ENCODE results near the gene GSTM5. TPM values are rescaled to one million over a fixed set of nuclear protein-coding genes. Genes with fewer than 3 reads are reported as not detected.
"Not testable (repeated sequence)": the region's sequence is repeated elsewhere in the genome, so short reads cannot be mapped to it uniquely, and the experiment has no call there.

The GSTM5 gene
- total RNA-seq, 2 donors from 2014 or later: 4.2 to 12.3 TPM

GRCh38 chr1:109685890-109686289 is 26.2 kb upstream of the GSTM5 start:
- H3K27ac ChIP-seq; H3K36me3 ChIP-seq; intact Hi-C loops (cut with DNase I); H3K27me3 ChIP-seq (replicated peaks; ENCODE audit: insufficient read depth); H3K9me3 ChIP-seq; H3K4me1 ChIP-seq (replicated peaks); H3K4me3 ChIP-seq; DNase-seq (ENCODE audit: low spot score): not testable (repeated sequence)
- no CpG with 5 or more reads among the region's 4 CpGs for whole genome bisulfite sequencing

GRCh38 chr1:109687109-109687508 is 24.9 kb upstream of the GSTM5 start:
- H3K9me3 ChIP-seq; H3K4me1 ChIP-seq (replicated peaks); H3K27ac ChIP-seq; intact Hi-C loops (cut with DNase I); H3K27me3 ChIP-seq (replicated peaks; ENCODE audit: insufficient read depth); H3K4me3 ChIP-seq; DNase-seq (ENCODE audit: low spot score); H3K36me3 ChIP-seq: not testable (repeated sequence)
- no CpG with 5 or more reads among the region's 11 CpGs for WGBS

DNA sequence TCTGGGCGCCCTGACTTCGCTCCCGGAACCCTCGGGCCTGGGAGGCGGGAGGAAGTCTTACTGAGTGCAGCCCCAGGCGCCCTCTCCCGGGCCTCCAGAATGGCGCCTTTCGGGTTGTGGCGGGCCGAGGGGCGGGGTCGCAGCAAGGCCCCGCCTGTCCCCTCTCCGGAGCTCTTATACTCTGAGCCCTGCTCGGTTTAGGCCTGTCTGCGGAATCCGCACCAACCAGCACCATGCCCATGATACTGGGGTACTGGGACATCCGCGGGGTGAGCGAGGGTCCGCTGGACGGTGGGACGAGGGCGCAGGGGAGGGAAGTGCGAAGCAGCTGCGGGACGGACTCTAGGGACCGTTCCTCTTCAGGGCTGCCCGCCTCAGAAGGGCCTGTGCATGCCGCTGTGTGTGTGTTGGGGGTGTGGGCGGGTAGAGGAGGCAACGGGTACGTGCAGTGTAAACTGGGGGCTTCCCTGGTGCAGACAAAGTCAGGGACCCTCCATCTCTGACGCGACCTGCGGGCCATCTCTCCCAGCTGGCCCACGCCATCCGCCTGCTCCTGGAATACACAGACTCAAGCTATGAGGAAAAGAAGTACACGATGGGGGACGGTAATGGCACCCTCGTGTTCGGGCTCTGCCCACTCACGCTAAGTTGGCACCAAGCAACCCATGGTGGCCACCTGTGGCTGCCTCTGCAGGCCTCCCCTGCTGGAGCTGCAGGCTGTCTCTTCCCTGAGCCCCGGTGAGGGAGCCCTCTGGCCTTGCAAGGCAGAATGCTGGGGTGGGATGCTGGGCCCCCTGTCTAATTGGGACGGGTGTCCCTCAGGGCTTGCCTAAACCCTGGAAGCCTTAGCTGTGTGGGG is 24.2 kb upstream of the GSTM5 start, which contains the start of gene GSTM1:
TSS of gene GSTM1 (plus strand) at position 177 of the 859 bp plus-strand sequence. CDS start at position 234, 57 bp downstream.
- intact Hi-C loops (cut with DNase I): no loop called here
- TF ChIP-seq POLR2AphosphoS5 (IDR thresholded peaks at IDR 0.05): no peak
- TF ChIP-seq, protein P1, sequence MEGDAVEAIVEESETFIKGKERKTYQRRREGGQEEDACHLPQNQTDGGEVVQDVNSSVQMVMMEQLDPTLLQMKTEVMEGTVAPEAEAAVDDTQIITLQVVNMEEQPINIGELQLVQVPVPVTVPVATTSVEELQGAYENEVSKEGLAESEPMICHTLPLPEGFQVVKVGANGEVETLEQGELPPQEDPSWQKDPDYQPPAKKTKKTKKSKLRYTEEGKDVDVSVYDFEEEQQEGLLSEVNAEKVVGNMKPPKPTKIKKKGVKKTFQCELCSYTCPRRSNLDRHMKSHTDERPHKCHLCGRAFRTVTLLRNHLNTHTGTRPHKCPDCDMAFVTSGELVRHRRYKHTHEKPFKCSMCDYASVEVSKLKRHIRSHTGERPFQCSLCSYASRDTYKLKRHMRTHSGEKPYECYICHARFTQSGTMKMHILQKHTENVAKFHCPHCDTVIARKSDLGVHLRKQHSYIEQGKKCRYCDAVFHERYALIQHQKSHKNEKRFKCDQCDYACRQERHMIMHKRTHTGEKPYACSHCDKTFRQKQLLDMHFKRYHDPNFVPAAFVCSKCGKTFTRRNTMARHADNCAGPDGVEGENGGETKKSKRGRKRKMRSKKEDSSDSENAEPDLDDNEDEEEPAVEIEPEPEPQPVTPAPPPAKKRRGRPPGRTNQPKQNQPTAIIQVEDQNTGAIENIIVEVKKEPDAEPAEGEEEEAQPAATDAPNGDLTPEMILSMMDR (IDR thresholded peaks at IDR 0.05): no peak
- no peak for TF ChIP-seq POLR2A (IDR thresholded peaks at IDR 0.05)
- Histone ChIP-seq H3K4me3 (no peak within 1 kb of the TSS), H3K36me3 (no peaks in the 10 kb centered on the region), H3K27me3 (replicated peaks; ENCODE audit: insufficient read depth) (no peaks in the 10 kb centered on the region), H3K27ac (no peak within 1 kb of the TSS), H3K9me3 (no peaks in the 10 kb centered on the region), H3K4me1 (replicated peaks) (no peaks in the 10 kb centered on the region)
- no CpG with 5 or more reads among the region's 46 CpGs for WGBS
- no peak for DNase-seq (ENCODE audit: low spot score)

DNA sequence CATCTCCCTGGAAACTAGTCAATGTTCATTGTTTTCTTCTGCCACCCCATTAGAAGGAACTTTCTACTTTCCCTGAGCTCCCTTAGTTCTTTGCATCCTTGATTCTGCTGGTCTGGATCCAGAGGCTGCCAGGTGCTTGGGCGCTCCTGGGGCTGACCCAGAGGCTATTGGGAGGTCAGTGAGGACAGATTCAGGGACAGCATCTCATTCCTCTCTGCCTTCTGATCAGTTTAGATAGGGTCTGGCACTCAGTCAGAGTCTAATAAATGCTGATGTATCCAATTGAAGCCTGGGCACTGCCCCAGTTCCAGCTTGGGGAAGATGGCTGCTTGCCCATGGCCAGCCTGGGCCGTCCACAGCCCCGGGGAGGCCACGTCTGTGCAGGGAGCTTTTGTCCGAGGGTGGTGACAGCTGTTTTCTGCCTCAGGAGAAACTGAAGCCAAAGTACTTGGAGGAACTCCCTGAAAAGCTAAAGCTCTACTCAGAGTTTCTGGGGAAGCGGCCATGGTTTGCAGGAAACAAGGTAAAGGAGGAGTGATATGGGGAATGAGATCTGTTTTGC is 22.1 kb upstream of the GSTM5 start:
- no CpG with 5 or more reads among the region's 6 CpGs for WGBS
- no peaks in the 10 kb centered on the region for H3K9me3 ChIP-seq
- H3K36me3 ChIP-seq: no peaks in the 10 kb centered on the region
- TF ChIP-seq POLR2AphosphoS5 (IDR thresholded peaks at IDR 0.05) (no peak), POLR2A (IDR thresholded peaks at IDR 0.05) (no peak)
- TF ChIP-seq, protein P1 (IDR thresholded peaks at IDR 0.05): no peak
- H3K4me3 ChIP-seq: no peak overlapping the region
- H3K4me1 ChIP-seq (replicated peaks): no peaks in the 10 kb centered on the region
- intact Hi-C loops (cut with DNase I): no loop called here
- no peak overlapping the region for H3K27ac ChIP-seq
- DNase-seq (ENCODE audit: low spot score): no peak
- H3K27me3 ChIP-seq (replicated peaks; ENCODE audit: insufficient read depth): no peaks in the 10 kb centered on the region

DNA sequence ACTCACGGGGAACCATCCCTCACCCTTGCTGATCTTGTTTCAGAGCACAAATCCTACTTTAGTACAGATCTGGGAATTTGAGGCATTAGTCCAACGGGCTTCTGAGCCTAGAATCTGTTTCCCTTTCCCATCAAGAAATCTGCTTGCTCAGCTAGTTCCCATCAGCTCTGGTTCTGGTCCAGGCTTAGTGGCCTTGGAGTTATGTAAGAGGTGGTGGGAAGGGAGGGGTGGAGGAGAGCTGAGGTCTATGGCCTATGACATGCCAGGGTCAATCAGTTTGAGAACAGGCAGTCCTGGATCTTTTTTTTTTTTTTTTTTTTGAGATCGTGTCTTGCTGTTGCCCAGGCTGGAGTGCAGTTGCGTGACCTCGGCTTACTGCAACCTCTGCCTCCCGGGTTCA is 20.3 kb upstream of the GSTM5 start:
- TF ChIP-seq POLR2AphosphoS5 (IDR thresholded peaks at IDR 0.05) (no peak), POLR2A (IDR thresholded peaks at IDR 0.05) (no peak)
- TF ChIP-seq, protein P1 (IDR thresholded peaks at IDR 0.05): no peak
- DNase-seq (ENCODE audit: low spot score): no peak
- intact Hi-C loops (cut with DNase I): no loop called here

DNA sequence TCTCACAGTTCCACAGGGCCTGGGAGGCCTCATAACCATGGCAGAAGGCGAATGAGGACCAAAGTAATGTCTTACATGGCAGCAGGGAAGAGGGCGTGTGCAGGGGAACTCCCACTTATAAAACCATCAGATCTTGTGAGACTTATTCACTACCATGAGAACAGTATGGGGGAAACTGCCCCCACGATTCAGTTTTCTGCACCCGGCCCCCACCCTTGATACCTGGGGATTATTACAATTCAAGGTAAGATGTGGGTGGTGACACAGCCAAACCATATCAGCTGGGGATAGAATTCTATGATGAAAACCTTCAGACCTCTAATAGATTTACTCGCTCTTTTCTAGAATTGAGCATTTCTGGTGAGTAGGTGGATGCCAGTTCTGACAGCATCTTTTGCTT is 17.7 kb upstream of the GSTM5 start:
- DNase-seq (ENCODE audit: low spot score); H3K4me1 ChIP-seq (replicated peaks); H3K36me3 ChIP-seq; H3K27me3 ChIP-seq (replicated peaks; ENCODE audit: insufficient read depth); H3K27ac ChIP-seq; H3K4me3 ChIP-seq; intact Hi-C loops (cut with DNase I); H3K9me3 ChIP-seq: not testable (repeated sequence)
- no CpG with 5 or more reads among the region's 5 CpGs for WGBS

More for the DNA sequence above, 20.3 kb upstream of the GSTM5 start:
- no peak overlapping the region for H3K27ac ChIP-seq
- H3K36me3 ChIP-seq: no peaks in the 10 kb centered on the region
- H3K9me3 ChIP-seq: no peaks in the 10 kb centered on the region
- H3K4me1 ChIP-seq (replicated peaks): no peaks in the 10 kb centered on the region
- H3K27me3 ChIP-seq (replicated peaks; ENCODE audit: insufficient read depth): no peaks in the 10 kb centered on the region
- WGBS: no CpG with 5 or more reads among the region's 6 CpGs
- H3K4me3 ChIP-seq: no peak overlapping the region

GRCh38 chr1:109695138-109695537 is 16.9 kb upstream of the GSTM5 start:
- H3K27me3 ChIP-seq (replicated peaks; ENCODE audit: insufficient read depth); H3K9me3 ChIP-seq; H3K4me3 ChIP-seq; intact Hi-C loops (cut with DNase I); H3K4me1 ChIP-seq (replicated peaks); H3K27ac ChIP-seq; H3K36me3 ChIP-seq; DNase-seq (ENCODE audit: low spot score): not testable (repeated sequence)
- WGBS: no CpG with 5 or more reads among the region's 3 CpGs

Data from prostate gland (tissue), 2 donors.